NCI-H345 (cell line): ENCODE results near the gene TNXB.
"Not testable (repeated sequence)": the region's sequence is repeated elsewhere in the genome, so short reads cannot be mapped to it uniquely, and the experiment has no call there.

Source experiments
- DNase-seq: peaks from one replicate; lab custom pipeline; 2025; lab: John Stamatoyannopoulos, UW

TNXB gene

GRCh38 chr6:31996385-31996784 lies 112.8 kb downstream of the TNXB start:
- not testable (repeated sequence) for DNase-seq

- DNase-seq = not testable (repeated sequence)
Observed at GRCh38 chr6:31994421-31994820, 114.7 kb downstream of the TNXB start.
